Adrenal gland (tissue), 12 donors: ENCODE measurements around the gene SLC25A17. TPM values are rescaled to one million over a fixed set of nuclear protein-coding genes. Genes with fewer than 3 reads are reported as not detected.
"Not testable (repeated sequence)": the region's sequence is repeated elsewhere in the genome, so short reads cannot be mapped to it uniquely, and the experiment has no call there.

Source experiments
- DNase-seq, 7 donors: peaks; one replicate each; pipeline ENCODE4 v3.0.0-alpha.2; 2019 to 2020
- H3K27ac ChIP-seq, 5 donors: fragments of 200-600 bp; sonication (generic) in 4 of 5; 1 replicate in 3 of 5; 2 replicates in 2 of 5; pipeline versions ENCODE4 v1.5.1 to v1.8.0; 2016 to 2020; ENCODE audit warnings: mild to moderate bottlenecking in 1 of 5
- H3K27me3 ChIP-seq: fragments of 200-600 bp; 2 replicates; pipeline ENCODE4 v1.8.0; 2021
- H3K36me3 ChIP-seq, 2 donors: fragments of 200-600 bp; replicated peaks in 1 of 2; 1 replicate in 1 of 2; 2 replicates in 1 of 2; pipeline versions ENCODE4 v1.5.1 to v1.8.0; 2018 to 2022
- H3K4me1 ChIP-seq, 2 donors: fragments of 200-600 bp; replicated peaks in 1 of 2; 1 replicate in 1 of 2; 2 replicates in 1 of 2; pipeline versions ENCODE4 v1.5.1 to v1.8.0; 2018 to 2021
- H3K4me3 ChIP-seq, 4 donors: fragments of 200-600 bp; sonication (generic) in 3 of 4; one replicate each; pipeline ENCODE4 v1.5.1; 2016 to 2018
- H3K9me3 ChIP-seq, 3 donors: fragments of 200-600 bp; sonication (generic) in 1 of 3; replicated peaks in 1 of 3; 1 replicate in 2 of 3; 2 replicates in 1 of 3; pipeline versions ENCODE4 v1.5.1 to v1.8.0; 2016 to 2021
- POLR2A ChIP-seq, 2 donors: fragments of 450-650 bp; IDR thresholded peaks; one replicate each; pipeline ENCODE4 v1.6.1; 2017; ENCODE audit warnings: antibody characterized with exemption in 2 of 2, mild to moderate bottlenecking in 2 of 2, moderate library complexity in 1 of 2
- WGBS, 4 donors: extraction: QIAGEN DNeasy Blood & Tissue Kit in 2 of 4; methylation state at CpG; one replicate each; pipeline versions ENCODE4 v1.1.5 to v1.1.7; 2013 to 2017; 5-methylcytosine and 5-hydroxymethylcytosine counted together
- intact Hi-C, 2 donors: fragments of 100-400 bp; cut with DNase I; formaldehyde crosslinking; loops; one replicate each; pipeline versions ENCODE4 v1.14.1 to v1.15.0; 2022 to 2023
- polyA plus RNA-seq, 3 donors: library from polyadenylated mRNA; stranded (reverse); fragments of 200-250 nt in 2 of 3; fragments of 350-450 nt in 1 of 3; fragmentation: Illumina TruSeq in 1 of 3; extraction: RNeasy Lipid Tissue Mini Kit (QIAGEN cat#74804) in 1 of 3; gene quantifications; one replicate each; pipeline ENCODE4 v1.2.3, GENCODE V29; 2013 to 2014
- total RNA-seq, 9 donors: library from RNA; depleted of rRNA in 4 of 9; stranded (reverse); fragments of >200 nt in 4 of 9; fragments of 120-200 nt in 1 of 9; fragmentation: NEBNext Ultra II Directional in 1 of 9; extraction: Animal tissue kit (Norgen Biotek cat#: 25700) in 1 of 9; gene quantifications; one replicate each; pipeline versions ENCODE4 v1.1.0 to v1.2.4, GENCODE V29; 2013 to 2023
- TF ChIP-seq, protein P1 (sequence below), 6 experiments: fragments of 450-650 bp in 4 of 6; fragments of 200-600 bp in 2 of 6; sonication (generic) in 1 of 6; IDR thresholded peaks; 1 replicate in 5 of 6; 2 replicates in 1 of 6; pipeline versions ENCODE4 v1.5.1 to v1.8.0; 2016 to 2021; ENCODE audit warnings: antibody characterized with exemption in 6 of 6, mild to moderate bottlenecking in 2 of 6, moderate library complexity in 1 of 6
- donor health status: healthy with polysubstance abuse.
- donor health status: Bipolar disorder and iron deficiency.
- donor health status: DM: yes; HTN: yes; CAD: no.
- donor health status: DM: no; HTN: no; CAD: no.
- donor health status: DM: no; HTN: no; CAD: no.
- donor health status: DM: yes; HTN: yes; CAD: no.

Gene SLC25A17
- total and polyA plus RNA-seq, 12 donors: 13.2 to 40.8 (median 22.0) TPM

DNA sequence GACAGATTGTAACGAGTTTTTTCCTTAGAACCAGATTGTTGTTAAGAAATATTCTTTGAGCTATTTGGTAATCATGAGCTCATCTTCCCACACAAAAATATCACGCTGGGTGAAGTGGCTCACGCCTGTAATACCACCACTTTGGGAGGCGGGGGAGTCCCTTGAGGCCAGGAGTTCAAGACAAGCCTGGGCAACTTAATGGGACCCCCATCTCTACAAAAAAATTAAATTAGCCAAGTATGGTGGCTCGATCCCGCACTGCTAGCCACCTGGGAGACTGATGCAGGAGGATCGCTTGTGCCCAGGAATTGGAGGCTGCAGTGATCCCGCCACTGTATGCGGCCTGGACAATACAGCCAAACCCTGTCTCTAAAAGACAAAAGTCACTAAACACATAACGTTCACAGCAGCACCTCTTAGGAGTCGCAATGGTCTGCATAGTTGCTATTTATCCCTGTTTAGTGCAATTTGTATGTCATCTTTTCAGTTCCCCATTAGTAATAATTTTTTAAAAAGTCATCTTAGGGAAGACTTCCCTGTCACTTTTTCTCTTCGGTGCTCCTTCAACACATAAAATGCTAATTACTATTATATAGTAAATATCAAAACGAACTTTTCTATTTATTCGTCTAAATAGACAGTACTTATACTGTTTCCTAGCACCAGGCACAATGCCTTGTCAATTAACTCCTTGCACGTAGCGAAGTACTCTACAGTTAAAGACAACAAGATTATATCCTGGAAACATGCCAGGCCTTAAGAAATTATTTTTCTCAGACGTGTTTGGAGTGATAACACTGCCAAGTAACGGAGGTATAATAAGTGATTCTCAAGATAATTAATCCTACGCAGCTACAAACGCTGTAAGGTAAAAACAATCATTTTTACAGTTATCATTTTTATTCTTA is 36.2 kb upstream of the SLC25A17 start:
- DNase-seq: peak in 2 of 7 donors; percentile 20 to 24
- intact Hi-C loops: loop anchor here in 1 of 2 donors (10.0 kb wide), 1 partner anchor 309 kb away; no protein-coding TSS in a partner anchor
- peaks cover 22 to 69% of the 10 kb centered on the region in 2 donors for H3K4me1 ChIP-seq
- H3K9me3 ChIP-seq: no peaks in the 10 kb centered on the region
- peaks cover 0 to 2% of the 10 kb centered on the region in 2 donors for H3K36me3 ChIP-seq
- no peaks in the 10 kb centered on the region for H3K27me3 ChIP-seq
- peak overlapping the region in 3 of 4 donors; percentile 89 to 99 (median 94) for H3K4me3 ChIP-seq
- no peak for TF ChIP-seq POLR2A (IDR thresholded peaks at IDR 0.05)
- TF ChIP-seq, protein P1, sequence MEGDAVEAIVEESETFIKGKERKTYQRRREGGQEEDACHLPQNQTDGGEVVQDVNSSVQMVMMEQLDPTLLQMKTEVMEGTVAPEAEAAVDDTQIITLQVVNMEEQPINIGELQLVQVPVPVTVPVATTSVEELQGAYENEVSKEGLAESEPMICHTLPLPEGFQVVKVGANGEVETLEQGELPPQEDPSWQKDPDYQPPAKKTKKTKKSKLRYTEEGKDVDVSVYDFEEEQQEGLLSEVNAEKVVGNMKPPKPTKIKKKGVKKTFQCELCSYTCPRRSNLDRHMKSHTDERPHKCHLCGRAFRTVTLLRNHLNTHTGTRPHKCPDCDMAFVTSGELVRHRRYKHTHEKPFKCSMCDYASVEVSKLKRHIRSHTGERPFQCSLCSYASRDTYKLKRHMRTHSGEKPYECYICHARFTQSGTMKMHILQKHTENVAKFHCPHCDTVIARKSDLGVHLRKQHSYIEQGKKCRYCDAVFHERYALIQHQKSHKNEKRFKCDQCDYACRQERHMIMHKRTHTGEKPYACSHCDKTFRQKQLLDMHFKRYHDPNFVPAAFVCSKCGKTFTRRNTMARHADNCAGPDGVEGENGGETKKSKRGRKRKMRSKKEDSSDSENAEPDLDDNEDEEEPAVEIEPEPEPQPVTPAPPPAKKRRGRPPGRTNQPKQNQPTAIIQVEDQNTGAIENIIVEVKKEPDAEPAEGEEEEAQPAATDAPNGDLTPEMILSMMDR (IDR thresholded peaks at IDR 0.05): no peak
- 28 to 32% (median 29%) methylated on average over 19 to 20 of the region's 20 CpGs for WGBS, 4 donors
- peak overlapping the region in 4 of 5 donors; percentile 96 to 99 (median 98) for H3K27ac ChIP-seq

DNA sequence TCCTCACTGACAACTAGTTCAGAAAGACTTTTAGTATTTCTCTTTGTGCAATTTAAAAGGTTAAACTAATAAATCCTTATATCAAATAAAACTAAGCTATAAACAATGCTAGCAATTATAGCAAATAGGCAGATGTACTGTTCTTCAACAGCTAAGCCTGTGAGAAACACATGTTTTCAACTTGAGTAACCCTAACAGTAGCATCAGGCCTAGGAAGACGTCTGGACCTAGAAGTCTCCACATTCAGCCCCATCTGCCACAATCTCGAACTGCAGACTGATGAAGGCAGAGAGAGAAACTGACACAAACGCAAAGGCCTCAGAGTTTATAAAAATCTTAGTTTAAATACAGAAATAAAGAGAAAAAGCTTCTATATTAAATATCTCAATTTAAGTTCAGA is 34.8 kb upstream of the SLC25A17 start:
- 20 to 37% (median 26%) methylated on average over 3 of the region's 3 CpGs for WGBS, 4 donors
- Histone ChIP-seq H3K9me3 (no peaks in the 10 kb centered on the region), H3K27me3 (no peaks in the 10 kb centered on the region), H3K27ac (peak overlapping the region in 2 of 5 donors; percentile 29 to 99), H3K4me3 (peak overlapping the region in 1 of 4 donors; percentile 94), H3K36me3 (peaks cover 0 to 16% of the 10 kb centered on the region in 2 donors), H3K4me1 (peaks cover 22 to 67% of the 10 kb centered on the region in 2 donors)
- no peak for DNase-seq
- intact Hi-C loops: loop anchor here in 1 of 2 donors (10.0 kb wide), 1 partner anchor 311 kb away; no protein-coding TSS in a partner anchor
- TF ChIP-seq, protein P1 (IDR thresholded peaks at IDR 0.05): no peak
- TF ChIP-seq POLR2A (IDR thresholded peaks at IDR 0.05): no peak

DNA sequence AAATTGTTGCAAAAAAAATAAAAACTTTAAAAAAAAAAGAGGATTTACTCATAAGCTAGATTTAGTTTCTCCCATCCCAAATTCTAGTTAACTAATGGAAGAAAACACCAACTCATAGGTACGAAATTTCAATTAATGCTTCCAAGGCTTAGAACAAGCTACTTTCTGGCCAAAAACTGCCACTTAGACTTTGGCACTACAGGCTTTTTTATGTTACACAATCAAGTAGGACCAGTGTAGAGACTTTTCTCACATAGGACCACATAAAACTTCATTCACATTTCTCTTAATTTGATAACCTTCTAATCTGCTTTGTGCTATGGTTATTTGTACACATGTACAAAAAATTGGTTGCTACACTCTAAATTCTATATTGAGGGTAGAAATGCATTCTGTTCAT is 34.2 kb upstream of the SLC25A17 start:
- Histone ChIP-seq H3K4me3 (no peak overlapping the region), H3K27me3 (no peaks in the 10 kb centered on the region), H3K36me3 (peaks cover 0 to 22% of the 10 kb centered on the region in 2 donors), H3K27ac (peak overlapping the region in 2 of 5 donors; percentile 2 to 99), H3K9me3 (no peaks in the 10 kb centered on the region), H3K4me1 (peaks cover 22 to 60% of the 10 kb centered on the region in 2 donors)
- 46 to 65% (median 52%) methylated on average over 1 of the region's 1 CpG for WGBS, 4 donors
- DNase-seq: no peak
- TF ChIP-seq, protein P1 (IDR thresholded peaks at IDR 0.05): no peak
- no peak for TF ChIP-seq POLR2A (IDR thresholded peaks at IDR 0.05)
- intact Hi-C loops: loop anchor here in 1 of 2 donors (10.0 kb wide), 1 partner anchor 311 kb away; no protein-coding TSS in a partner anchor

DNA sequence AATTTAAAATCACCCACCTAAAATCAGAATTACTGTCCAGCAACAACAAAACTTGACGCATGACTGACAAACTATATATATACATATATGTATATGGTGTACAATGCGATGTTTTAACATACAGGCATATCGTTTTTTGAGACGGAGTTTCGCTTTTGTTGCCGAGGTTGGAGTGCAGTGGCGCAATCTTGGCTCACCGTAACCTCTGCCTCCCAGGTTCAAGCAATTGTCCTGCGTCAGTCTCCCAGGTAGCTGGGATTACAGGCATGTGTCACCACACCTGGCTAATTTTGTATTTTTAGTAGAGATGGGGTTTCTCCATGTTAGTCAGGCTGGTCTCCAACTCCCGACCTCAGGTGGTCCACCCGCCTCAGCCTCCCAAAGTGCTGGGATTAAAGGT is 26.7 kb upstream of the SLC25A17 start:
- H3K27ac ChIP-seq, intact Hi-C loops, DNase-seq, H3K4me3 ChIP-seq, H3K9me3 ChIP-seq, H3K27me3 ChIP-seq: not testable (repeated sequence)
- 84 to 92% (median 91%) methylated on average over 11 of the region's 11 CpGs for WGBS, 4 donors
- H3K4me1 ChIP-seq: peaks cover 0 to 27% of the 10 kb centered on the region in 2 donors
- peaks cover 0 to 92% of the 10 kb centered on the region in 2 donors for H3K36me3 ChIP-seq
